Ramos (cell line): ENCODE results near the gene RTN1.

Source experiments
- in situ Hi-C: fragments of 300-500 bp; cut with MboI; formaldehyde crosslinking; loops from one replicate; pipeline ENCODE4 v1.14.3; 2022; ENCODE audit warnings: low sequenced_read_pairs; ENCODE audit not compliant: unreplicated experiment

RTN1 gene

DNA sequence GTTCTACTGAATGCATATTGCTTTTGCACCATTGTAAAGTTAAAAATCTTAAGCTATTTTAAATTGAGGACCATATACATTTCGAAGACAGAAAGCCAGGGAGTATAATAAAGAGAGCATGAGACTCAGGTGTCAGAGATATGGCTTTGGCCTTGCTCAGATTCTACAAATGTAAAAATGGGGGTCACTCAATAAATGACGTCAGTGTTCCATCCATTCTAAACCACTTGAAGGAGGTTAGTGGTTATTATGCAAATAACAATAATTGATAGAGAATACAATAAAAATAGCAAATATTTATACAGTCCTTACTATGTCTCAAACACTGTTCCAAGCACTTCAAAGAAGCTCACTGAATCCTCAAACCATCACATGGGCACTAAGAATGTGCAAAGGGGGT is 20.1 kb downstream of the RTN1 start:
- in situ Hi-C loops: no loop called here

DNA sequence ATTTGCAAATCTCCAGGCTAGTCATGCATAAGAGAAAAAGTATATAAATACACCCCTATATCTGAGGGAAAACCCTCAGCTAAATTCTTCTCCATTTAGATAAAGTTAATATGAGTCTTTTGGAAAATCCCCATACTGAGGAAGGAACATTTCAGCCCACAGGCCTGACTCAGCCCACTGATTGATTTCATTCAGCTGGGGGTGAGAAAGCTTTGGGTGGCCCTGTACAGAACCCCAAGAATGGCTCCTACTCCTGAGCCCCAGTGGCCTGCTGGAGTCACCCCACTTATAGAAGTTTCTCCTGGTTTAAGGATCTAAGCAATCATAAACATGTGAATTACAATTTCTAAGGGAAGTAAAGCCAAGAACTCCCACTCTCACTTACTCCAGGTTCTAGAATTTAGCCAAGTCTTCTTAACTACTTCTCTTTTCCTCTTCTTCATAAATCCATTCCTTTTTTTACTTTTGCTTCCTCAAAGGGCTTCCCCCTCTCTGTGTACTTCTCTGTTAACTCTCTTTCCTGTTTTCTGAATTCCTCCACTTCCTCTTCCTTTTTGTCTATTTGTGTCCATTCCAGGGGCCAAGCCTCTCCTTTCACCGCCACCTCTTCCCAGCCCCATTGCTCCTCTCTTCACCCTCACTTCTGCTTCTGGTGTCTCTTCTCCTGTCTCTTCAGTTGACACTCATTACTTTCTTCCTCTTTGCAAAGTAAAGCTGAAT is 21.0 kb downstream of the RTN1 start:
- in situ Hi-C loops: no loop called here

DNA sequence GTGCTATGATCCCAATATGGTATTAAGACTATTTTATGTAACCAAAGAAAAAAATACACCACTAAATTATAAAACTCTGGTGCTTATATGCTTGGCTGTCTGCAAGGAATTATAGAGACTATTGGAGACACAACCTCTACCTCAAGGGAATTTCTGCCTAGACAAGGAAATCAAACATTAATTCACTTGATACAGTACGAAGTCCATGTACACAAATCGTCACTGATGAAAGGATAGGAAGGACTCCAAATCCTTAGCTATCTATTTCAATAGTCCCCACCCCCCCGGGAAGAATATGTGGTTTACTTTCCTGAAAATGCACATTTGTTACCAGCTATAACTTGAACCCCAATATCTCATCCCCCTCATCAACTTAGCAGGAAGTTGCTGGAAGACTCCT is 21.9 kb downstream of the RTN1 start:
- in situ Hi-C loops: no loop called here

DNA sequence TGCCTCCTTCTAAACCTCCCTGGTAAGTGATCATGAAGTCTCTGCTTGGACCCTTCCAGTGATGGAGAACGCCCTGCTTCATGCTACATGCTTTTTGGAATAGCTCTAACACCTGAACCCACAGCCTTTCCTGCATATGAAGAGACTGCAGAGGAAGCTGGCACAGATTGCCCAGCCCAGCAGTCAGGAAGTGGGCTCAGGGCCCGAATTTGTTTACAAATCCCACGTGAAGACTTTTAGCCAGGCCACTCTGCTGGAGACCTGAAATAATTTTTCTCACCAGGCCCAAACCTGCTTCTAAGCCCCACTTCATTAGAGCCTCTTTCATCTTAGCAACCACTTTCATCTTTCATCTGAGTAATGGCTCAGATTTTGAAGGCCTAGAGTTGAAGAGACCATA is 22.9 kb downstream of the RTN1 start:
- in situ Hi-C loops: no loop called here

DNA sequence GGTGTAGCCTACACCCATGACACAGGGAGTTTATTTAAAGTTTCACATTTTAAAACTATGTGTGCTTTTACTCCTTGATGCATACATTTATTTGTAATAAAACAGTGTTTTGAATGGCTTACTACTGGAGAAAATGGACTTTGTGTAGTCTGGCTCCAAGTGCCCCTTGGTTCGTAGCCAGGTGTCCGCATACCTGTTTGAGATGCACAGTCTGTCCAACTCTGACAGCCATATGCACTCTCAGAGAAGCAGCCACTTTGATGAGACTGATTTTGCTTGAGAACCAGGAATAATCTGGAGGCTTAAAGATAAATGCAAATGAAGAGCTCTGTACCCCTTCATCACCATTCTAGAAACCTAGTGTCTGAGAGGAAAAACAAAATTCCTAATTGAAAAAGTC is 24.0 kb downstream of the RTN1 start:
- in situ Hi-C loops: no loop called here

DNA sequence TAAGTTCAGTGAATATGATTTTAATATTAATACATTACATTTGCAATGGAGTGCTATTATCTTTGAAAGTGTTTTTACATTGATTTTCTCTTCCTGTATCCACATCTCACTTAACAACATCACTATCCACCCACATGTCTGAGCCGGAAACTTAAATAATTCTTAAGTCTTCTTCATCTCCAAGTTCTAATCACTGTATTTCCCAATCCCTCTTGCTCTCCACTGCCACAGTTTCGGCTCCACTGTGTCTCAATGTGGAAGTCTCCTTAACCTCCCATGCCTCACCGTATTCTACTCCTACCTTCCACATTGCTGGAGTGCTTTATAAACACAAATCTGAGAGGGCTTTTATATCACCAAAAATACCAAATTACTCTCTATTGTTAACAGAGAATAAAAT is 25.3 kb downstream of the RTN1 start:
- in situ Hi-C loops: no loop called here

DNA sequence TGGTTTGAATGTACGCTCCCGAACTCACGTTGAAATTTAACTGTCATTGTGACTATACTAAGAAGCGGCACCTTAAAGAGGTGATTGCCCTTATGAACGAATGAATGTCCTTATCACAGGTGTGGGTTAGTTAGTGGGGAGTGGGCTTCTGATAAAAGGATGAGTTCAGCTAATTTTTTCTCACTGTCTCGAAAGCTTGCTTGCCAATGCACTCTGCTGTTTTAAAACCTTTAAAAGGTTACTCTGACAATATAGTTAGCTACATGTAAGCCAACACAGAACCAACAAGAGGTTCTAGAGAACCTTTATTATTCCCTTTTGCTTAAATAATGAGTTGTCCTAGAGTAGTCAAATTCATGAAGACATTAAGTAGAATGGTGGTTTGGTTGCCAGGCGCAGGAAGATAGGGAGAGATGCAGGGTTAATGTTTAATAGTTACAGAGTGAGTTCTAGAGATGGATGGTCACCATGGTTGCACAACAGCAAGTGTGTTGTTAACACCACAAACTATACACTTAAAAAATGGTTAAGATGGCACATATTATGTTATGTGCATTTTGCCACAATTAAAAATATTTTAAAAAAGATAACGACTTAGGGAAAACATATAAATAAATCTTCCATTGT is 26.3 kb downstream of the RTN1 start:
- in situ Hi-C loops: no loop called here

DNA sequence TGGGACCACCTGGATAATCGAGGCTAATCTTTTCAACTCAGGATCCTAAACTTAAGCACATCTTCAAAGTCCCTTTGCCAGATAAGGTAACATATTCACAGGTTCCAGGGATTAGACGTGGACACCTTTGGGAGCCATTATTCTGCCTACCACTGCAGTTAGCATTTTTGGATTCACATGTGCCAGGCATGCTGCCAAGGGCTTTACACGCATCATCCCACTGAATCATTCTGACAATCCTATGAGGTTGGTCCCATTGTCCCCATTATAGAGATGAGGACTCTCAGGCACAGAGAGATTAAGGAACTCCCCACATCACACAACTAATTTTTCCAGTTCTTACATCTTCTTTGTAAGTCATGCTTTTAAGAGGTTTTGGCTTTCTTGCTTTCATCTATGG is 34.5 kb downstream of the RTN1 start:
- in situ Hi-C loops: no loop called here

DNA sequence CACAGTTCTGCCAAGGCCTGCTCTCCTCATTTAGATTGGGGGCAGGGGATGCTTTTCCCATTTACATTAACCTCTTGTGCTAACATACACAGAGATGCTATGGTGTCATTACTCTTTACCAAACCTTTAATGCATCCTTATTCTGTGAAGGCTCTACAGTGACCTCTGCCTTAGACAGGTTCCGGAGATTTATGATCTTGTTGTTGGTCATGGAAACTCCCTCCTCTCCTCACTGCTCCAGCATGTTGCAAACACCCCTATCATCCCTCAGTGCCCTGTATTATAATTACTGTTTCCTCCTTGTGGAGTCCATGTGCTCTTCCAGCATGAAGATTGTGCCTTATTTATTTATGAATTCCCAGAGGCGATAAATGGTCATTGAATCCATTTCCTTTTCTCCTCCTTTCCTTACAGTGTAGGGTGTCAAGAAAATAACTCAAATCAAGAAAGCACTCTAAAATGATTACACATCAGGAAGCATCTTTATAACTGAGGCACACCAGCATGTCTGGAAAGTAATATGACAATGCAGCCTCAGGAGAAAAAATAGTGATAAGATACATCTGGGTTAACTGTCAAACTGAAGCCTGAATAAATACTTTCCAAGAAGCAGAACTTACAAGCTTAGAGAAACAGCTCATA is 37.8 kb downstream of the RTN1 start:
- in situ Hi-C loops: no loop called here

DNA sequence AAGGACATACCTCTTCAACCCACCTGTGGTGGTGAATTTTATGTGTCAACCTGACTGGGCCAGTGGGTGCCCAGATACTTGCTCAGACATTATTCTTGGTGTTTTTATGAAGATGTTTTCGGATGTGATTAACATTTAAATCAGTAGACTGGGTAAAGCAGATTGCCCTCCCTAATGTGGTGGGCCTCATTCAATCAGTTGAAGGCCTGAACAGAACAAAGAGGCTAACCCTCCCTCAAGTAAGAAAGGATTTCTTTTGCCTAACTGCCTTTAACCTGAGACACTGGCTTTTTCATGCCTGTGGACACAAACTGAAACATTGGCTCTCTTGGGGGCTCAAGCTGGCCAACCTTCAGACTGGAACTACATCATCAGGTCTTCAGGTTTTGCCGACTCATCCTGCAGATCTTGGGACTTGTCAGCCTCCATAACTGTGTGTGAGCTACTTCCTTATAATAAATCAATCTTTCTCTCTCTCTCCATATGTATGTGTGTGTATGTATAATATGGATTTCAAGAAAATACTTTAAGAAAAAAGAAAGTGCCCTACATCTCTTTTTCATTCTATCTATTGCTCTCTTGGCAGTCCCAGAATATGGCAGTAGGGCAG is 39.4 kb downstream of the RTN1 start:
- in situ Hi-C loops: no loop called here

DNA sequence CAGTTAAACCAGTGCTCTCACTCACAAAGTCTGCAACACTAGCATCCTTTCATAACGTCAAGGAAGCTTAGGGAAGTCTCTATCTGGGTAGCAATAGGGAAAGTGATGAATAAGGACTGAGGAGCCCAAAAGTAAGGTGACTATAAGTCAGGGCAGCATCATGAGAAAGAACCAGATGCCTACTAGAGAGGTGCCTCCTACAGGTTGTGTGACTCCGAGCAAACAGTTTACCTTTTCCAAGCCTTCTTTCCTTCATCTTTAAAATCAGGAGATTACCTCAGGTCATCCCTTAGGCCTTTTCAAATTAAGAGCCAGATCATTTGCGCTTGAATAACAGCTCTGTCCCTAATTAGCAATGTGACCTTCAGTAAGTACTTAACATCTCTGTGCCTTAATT is 40.2 kb downstream of the RTN1 start:
- in situ Hi-C loops: no loop called here

DNA sequence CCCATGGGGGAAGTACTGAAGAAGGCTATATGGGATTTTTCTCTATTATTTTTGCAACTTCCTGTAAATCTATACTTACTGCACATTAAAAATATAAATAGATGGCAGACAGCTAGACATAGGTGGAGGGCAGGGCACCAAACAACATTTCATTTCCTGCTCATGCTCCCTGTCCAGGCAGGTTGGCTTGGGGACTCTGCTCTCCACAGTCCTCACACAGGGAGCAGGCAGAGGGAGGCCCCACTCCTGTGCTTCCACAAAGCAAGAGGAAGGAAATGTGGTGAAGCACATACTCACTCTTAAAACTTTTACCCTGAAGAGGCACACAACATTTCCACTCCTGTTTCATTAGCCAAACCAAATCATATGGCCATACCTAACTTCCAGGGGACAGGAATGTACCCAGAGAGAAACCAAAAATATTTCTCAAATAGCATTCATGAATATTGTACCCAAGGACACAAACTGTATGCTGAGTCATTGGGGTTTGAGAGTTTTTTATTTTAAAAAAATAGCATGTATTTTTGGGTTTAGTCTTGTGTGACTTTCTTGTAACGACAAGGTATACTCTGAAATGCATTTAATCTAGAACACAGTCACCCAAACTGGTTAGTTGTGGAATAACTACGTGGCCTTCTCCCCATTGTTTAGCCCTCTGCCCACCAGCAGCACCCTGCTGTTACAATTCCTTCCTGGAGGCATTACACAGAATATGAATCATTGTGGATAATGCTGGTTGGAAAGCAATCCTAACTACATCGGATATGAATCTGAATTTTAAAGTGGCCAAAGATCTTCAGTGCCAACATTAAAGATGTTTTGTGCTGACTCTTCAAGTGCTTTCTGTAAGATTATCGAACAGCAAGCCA is 40.9 kb downstream of the RTN1 start:
- in situ Hi-C loops: no loop called here

DNA sequence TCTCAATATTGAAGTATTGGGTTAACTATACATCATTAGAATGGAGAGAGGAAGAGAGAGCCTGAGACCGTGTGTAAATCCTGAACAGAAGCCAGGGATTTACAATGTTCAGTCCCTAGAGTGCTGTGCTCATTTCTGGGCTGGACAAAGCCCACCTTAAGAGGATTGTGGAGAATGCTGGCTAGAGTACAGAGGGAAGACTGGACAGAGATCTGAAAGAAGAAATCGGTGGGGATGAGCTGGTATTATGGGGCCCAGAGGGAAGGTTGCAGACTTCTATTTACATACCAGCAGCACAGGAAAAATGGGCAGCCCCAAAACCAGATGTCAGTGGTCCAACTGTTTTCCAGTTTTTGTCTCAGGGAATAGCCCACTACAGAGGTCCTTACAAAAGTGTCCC is 42.3 kb downstream of the RTN1 start:
- in situ Hi-C loops: no loop called here

DNA sequence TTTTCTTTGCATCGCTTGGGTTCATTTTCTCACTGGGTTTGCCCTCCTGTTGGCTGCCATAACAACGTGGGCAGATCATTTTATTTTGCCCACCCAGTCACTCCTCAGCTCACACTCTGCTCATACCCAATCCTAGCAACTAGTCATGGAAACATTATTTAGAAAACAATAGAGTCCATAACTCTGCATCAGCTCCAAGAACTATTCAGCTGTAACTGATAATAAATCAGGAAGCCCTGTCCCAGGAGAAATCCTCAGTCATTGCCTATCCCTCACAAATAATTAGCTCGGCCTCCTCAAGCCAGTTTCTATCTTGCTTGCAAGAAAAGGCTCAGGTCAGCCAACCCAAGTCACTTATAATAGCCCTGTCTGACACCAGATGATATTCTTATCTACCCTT is 43.2 kb downstream of the RTN1 start:
- in situ Hi-C loops: no loop called here

DNA sequence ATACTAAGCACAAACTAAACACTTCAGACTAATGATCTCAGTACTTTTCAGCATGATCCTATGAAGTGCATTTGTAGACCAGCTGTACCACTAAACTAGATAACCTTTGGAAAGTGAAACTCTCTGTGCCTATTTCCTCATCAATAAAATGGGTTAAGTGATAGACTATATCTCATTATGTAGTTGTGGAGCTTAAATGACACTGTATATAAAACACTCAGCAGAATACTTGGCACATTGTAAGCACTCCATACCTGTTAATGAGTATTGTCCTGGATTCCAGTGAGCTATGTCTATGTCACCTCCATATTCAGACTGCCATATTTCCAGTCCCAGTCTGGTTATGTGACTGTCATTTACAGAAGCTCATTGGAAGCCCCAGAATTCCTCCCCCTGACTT is 44.4 kb downstream of the RTN1 start:
- in situ Hi-C loops: no loop called here

DNA sequence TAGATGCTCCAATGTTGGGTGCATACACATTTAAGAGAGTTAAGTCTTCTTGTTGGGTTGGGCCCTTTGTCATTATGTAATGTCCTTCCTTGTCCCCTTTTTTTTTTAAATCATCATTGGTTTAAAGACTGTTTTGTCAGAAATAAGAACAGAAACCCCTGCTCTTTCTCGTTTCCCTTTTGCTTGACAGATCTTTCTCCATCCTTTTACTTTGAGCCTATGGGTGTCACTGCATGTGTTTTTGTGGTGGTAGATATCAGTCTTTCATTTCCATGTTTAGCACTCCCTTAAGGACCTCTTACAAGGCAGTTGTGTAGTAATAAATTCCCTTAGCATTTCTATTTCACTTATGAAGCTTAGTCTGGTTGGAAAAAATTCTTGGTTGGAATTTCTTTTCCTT is 47.4 kb downstream of the RTN1 start:
- in situ Hi-C loops: no loop called here

DNA sequence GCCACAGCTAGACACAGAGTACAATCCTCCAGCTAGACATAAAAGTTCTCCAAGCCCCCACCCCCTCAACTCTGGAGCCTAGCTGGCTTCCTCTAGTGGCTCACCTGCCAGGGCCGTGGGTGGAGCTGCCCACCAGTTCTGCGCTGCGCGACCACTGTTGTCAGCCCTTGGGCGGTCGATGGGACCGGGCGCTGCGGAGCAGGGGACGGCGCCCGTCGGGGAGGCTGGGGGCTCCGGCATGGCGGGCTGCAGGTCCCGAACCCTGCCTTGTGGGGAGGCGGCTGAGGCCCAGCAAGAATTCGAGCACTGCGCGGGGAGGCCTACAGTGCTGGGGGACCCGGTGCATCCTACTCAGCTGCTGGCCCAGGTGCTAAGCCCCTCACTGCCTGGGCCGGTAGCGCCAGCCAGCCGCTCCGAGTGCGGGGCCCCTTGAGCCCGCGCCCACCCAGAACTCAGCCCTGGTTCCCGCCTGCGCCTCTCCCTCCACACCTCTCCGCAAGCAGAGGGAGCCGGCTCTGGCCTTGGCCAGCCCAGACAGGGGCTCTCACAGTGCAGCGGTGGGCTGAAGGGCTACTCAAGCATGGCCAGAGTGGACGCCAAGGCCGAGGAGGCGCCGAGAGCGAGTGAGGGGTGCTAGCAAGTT is 51.0 kb downstream of the RTN1 start:
- in situ Hi-C loops: no loop called here

DNA sequence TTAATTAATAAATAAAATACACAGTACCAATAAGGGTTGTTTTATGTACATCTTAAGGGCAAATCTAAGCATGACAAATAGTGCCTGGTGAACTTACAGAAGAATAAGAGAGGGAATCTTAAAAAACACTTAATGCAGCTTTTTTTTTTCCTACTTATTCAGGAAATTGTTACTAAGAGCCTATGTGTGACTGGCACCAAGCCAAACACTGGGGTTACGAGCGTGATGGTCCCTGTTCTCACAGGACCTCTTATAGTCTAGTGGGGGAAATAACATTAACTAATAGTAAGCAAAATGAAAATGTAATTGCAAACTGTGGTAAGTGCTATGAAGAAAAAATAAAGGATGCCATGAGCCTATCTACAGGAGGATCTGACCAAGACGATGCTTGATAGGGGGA is 53.6 kb downstream of the RTN1 start:
- in situ Hi-C loops: no loop called here

DNA sequence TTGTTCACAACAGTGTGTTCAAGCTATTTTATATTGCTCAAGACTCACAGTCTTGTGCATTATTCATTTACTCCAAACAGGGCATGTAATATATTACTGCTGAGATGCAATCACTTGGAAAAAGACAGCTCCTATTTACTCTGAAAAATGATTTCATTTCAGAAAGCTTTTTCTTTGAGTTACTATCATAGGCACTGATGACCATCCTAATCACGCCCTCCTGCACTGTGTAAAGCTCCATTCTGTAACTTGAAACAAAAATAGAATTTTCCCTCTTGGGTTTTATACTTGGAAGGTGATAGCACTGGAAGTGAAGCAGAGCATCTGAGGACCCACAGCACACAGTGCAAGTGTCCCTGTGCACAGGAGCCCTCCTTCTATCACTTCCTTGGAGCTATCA is 55.6 kb downstream of the RTN1 start:
- in situ Hi-C loops: no loop called here

DNA sequence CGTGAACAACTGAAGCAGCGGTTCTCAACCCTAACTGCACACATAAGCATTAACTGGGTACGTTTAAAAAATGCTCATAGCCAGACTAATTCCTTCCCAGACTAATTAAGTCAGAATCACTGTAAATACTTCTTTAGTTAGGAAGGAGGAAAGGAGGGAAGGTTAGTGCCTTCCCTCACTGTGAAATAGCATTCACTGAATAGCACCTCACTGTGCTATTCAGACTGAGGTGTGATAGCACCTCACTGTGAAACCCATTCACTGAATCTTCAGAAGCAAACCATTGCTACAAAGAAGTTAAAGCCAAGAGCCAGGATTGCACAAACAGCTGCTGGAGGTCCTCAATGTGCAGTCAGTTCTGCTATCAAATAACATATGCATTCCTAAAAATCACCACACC is 58.8 kb downstream of the RTN1 start:
- in situ Hi-C loops: no loop called here
